ENCODE measurements around the gene CACNA1S.

The CACNA1S gene

DNA sequence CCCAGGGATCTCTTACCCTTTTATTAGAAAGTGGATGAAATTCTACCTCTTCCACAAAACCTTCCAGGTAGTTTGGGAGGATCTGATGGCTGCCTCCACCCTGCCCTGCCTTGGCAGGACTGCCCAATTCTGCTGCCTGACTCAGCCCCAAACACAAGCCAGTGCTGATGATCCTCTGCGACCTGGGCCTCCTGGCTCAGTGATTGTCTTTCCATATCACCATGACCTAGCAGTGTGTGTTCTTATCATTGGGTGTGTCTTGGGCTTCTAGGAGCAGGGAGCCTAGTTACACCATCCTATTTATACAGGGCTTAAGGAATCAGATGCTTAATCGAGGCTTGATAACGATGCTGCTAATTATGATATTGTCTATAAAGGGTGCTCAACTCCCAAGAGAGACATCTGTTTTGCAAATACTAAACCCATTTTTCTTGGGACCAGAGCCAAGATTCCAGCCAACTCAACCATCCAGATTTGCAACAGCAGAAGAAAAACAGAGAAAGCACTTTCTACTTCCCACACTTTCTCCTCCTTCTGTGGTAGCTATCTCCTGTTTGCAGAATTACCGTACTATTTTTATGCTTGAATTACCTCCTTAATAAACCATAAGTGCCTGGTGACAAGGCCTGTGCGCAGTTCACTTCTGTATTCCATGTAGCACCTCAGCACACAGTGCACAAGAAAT is 52.2 kb downstream of the CACNA1S start:
- DNase-seq, result no peak

DNA sequence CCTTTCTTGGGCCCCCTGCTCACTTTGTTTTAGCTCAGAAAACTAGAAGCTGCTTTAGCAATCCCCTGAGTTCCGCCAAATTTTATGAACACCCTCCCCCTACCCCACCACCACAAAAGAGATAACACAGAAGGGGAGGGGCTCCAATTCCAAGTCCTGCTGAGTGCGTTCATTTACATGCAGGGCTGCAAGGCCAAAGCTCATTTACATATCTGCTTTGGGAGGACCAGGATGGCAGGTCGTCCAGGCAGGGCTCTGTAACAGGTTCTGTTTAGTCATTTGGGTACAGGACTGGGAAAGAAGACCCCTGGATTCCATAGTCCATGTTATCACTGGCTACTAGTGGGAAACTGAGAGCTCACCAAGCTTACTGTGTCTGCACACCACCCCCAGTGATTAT is 52.8 kb downstream of the CACNA1S start:
- DNase-seq, result no peak

DNA sequence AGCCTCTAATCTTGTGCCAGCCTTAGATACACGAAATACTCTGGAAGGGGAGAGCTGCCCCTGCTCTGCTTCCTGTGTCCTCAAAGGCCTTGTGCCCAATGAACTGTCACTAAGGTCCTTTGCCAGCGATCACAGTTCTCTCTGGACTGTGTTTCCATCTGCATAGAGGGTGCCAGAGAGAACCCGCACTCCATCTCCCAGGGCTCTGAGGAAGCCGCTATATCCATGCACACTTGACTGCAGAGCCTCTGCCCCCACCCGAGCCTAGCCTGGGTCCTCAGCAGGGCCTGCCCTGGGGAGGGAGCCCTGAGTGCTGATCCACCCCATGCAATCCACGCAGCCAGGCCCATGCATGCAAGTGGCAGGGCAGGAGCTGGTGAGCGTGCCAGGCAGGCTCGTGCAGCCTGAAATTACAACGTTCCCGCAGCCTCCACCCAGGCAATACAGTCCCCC is 58.1 kb downstream of the CACNA1S start:
- no peak for DNase-seq

DNA sequence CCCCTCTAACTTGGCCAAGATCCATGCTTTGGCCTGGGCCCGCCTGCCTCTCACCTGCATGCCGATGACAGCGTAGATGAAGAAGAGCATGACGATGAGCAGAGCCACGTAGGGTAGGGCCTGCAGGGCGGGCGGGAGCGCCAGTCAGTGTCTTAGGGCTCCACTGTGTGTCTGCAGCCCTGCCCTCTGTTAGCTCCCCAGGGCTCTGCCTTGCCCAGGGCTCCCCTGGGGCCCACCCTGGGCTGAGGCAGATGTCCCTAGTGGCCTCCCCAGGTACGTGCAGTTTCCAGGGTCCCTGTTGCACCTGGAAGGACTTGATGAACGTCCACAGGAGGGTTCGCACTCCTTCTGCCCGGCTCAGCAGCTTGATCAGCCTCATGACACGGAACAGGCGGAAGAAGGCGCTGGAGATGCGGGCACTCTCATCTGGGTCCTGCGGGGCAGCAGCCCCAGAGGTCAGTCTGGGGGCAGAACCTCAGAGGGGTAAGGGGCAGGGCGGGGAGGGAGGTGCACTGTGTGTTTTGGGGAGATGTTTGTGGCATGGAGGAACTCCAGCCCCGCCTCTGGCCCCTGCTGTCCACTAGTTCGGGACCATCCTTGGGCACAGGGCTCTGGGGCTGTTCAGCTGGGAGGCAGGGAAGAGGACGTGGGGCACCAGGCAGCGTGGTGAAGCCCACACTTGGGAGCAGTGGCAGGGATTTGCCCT is 58.9 kb downstream of the CACNA1S start:
- DNase-seq, result no peak

DNA sequence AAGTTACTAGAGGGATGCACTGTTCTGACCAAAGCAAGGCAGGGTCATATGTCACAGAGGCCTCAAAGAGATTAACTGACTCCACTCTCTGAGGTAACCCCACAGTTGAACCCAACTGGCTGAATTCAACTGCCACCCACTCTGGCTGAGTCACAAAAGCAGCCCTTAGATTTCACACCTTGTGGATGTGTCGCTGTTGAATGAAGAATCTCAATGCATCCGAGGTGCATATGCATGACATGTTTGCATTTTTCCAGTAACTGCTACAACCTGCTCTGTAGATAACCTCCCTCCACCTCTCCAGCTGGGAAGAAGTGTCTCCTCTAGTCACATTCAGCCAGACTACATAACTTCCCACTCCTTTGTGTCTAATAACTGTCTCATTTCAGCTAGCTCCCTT is 60.8 kb downstream of the CACNA1S start:
- no peak for DNase-seq

DNA sequence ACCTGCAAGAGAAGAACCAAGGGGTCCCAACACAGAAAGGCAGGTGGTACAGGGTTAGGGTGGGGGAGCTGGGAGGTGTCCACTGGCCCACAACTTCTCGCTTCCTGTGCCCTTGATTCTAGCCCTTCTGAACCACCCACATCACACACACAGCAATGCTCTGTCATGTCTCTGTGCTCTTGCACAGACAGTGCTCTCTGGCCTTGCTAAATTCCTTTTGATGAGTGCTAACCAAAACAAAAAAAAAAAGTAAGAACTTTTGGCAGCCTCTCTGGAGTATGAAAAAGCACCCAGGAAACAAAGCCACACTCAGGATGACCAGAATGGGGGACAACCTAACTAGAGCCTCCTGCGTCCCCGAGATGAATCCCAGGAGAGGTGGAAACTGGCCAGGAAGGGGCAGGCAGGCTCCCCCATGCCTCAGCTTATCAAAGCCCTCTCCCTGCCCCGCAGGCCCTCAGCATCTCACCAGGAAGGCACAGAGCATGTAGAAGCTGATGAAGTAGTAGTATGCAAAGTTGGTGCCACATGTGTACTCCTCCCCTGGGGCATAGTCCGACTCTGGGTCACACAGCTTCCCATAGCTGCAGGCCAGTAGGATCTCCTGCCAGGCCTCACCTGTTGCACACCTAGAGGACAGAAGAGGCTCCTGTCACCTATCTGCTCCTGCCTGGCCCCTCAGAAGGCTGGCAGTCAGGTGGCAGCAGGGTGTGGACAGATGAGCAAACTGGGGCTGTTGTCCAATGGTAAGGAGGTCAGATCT is 61.5 kb downstream of the CACNA1S start:
- no peak for DNase-seq

DNA sequence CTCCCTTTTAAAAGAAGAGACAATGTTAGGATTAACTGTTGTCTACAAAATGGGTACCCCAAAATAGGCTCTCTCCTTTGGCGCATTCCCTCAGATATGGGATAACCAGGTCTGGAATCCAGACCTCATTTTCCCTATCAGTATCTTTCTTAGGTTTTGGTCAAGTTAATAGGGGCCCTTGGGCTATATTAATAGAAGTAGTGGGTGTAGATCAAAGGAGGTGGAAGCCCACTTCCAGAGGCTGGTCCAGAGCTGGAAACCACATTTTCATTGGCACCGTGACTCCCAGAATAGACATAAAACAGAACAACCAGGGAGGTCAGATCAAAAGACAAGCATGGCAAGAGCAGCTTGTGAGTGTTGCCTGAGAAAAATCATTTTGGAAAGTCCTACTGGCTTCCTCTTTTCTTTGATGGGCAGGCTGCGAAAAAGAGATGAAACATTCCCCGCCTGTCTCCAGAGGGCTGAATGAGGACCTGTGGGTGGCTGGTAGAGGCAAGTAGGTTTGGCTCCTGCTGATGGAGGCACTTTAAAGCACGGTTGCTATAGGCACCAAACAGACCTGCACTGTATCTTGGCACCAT is 62.9 kb downstream of the CACNA1S start:
- no peak for DNase-seq

DNA sequence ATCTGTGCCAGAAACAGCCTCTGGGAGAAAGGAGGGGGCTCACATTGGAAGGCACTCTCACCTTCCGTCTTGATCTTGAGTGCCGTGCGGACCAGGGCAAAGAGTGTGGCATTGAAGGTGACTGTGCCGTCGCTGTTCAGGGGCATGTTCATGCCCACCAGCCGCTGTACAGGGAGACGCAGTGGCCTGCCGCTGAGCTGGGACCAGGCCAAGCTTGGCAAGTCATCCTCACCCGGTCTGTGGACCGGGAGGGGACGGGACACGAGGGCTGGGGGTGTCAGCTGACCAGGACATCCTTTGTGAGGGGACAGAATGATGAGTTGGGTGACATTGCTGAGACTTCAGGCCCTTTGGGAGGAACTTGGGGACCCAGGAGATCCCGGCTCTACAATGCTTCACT is 63.7 kb downstream of the CACNA1S start:
- no peak for DNase-seq

DNA sequence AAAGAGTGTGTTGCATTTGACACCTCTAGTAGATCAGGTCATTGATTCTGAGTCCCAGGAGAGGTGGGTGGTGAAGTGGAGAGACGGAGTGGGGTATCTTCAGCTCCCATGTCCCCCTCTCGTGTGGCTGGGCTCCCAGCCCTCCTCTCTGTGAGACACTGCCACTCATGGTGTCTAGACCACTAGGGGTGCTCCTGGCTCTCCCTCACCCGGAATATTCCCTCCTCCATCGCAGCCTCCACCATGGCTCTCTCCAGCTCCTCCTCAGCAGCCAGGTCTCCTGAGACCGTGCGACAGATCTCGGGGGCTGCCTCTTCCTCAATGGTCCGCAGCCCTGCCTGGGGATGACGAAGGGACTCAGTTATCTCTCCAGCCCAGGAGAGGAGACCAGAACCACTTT is 68.1 kb downstream of the CACNA1S start:
- no peak for DNase-seq

DNA sequence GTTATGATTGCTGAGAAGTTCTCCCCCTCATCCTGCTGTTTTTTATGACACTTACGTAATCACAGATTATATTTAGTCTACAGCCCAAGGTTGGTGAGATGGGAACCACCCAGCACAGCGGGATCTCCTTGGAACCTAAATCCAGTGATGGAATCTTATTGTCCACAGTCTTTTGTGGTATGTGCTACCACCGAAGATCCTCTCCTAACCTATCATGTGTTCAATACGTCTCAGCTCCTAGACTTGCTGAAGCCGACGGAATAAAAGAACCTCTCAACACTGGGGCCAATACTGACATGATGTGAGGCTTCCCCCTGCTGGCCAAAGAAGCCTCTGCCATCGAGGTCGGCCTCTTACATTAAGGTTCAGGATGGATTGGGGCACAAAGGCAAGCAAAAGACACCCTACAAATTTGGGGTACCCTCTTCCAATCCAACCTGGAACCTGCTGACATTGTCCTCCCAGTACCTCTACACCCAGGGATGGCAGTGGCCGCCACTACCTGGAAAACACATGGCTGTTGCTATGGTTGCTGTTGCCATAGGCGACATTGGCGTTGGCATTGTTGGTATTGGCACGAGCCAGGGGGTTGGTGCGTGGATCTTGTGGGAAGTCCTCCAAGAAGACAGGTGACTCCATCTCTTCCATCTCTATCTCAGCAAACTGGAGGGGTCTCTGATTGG is 69.3 kb downstream of the CACNA1S start:
- DNase-seq, result peak; percentile 75 to 78

DNA sequence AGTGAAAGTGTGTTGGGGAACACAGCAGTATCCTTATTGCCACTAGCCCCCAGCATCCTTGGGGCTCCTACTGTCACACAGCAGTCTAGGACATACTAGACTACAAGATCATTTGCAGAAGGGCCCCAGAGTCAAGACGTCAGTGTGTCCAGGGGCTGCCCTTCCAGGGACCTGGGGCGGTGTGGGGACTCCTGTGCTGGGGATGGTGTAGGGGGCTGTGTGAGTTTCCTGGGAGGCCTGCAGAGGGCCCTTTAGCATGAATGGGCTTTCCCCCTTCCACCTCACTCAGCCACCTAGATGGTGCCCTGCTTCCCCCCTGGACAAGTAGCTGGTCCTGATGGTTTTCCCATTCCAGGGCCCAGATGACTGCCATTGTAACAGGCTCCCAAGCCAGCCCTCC is 71.2 kb downstream of the CACNA1S start:
- DNase-seq, result no peak

DNA sequence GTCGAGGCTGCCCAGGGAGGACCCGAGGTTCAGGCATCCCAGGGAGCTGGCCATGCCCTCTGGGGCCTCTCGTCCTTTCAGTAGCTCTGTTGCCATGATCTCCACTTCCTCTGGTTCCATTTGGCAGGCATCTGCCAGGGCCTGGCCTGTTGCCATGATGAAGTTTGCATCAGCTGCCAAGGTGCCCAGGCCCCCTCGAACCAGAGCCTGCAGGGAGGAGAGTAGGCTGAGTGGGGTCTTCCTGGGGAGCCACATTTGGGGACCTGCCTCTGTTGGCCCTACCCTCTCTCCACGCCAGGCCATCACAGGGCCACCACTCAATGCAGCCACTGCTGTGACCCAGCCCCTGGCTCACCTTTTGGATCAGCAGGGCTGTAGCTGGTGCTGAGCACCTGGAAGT is 72.3 kb downstream of the CACNA1S start:
- DNase-seq, result no peak

DNA sequence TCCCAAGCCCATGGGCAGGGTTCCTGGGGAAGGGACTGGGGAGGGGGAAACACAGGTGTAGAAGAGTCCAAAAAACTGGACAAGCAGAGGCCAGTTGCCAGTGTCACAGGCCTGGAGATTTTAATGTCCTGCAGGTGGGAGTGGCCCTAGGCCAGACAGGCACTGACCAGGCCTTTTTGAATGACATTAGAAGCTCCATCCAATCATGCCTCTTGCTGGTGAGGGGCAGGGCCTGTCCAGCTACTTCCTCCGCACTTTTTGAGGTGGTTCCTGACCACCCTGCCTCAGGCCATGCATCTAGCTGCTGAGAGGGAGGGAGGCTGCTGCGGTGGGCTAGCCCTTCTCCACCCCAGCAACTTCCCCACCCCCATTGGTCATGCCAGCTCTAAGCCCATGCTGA is 72.8 kb downstream of the CACNA1S start:
- no peak for DNase-seq

DNA sequence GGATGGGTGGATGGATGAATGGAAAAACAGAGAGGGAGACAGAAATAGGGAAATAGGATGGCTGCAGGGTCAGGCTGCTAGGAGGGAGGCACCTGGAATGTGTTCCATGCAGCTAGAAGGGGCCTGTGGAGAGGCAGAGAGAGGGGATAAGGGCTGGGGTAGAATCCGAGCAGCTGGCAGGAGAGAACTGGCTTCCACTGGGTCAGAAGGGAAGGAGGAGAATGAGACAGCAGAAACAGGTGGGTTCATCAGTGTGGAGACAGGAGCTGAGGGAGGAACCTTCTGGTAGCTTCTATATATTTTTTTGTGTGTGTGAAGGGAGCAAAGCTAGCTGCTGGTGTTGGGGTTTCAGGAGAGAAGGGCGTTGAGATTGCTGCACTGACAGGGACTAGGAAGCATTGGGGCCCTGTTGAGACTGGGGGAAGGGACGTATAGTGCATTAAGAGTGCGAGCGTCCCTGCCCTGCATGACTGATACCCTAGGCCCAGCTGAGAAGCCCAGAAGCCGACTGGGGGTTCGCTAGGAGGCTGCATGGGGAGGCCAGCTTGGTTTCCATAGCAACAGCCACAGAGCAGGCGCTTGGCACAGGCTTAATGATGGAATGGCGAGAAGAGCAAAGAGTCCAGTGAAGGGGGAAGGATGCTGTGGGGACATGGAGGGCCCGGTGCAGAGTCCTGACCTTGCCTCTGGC is 73.9 kb downstream of the CACNA1S start:
- no peak for DNase-seq

DNA sequence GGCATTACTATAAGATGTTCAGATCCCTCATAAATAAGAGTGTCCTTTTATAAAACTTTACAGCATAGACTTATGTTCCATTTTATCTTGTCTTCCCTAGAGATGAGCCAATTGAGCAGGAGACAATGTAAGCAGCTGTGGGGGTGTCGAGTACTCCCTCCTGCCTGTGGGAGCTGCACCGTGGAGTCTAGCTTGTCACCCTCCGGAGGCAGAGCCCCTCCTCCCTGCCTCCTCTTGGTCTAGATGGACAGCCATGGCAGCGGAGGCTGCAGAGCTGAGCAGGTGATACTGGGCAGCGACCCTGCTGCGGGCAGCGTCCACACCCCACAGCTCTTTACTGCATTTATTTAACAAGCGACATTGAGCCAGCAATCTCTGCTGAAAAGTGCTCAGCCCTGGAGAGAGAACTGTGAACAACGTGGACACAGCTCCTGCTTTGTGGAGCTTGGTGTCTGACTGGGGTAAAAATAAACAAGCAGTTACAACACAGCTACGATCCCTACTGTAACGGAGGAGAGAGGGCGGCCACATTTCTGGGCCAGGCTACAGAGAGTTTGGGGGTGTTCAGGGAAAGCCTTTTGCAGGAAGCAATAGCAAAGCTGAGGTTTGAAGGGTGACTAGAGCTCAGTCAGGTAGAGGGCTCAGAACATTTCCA is 75.9 kb downstream of the CACNA1S start:
- DNase-seq, result no peak

DNA sequence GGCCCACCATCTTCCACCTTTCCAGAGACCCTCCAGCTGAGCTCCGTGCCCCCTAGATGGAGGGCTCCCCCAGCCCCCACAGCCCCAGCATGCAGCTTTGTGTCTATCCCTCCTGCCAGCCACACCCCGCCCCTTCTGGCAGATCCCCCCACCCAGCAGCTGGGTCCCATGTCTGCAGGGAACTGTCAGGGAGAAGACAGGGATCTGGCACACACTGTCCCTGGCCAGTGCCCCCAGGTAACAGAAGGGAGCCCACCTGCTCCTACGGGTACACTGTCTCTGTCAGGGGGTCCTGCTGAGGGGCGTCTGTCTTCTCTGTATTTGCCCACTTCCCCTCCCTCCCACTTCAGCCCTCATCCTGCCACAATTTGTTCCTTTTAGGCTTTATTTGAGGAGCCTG is 77.6 kb downstream of the CACNA1S start:
- no peak for DNase-seq

DNA sequence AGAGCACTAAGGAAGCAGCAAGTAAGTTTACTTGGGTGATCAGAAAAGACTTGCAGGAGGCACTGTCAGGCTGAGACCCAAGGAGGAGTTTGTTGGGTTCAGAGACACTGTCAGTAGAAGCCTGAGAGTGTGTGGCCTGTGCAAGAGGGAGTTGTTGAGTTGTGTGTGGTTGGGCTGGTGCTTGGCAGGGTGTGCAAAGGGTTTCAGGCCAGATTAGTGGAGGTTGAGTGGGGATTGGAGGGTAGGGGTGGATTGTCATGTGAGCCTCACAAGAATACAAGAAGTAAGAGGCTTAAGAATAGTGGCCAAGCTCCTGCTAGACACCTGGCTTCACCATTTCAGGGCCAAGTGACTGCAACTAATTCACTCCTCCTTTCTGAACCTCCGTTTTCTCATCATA is 79.8 kb downstream of the CACNA1S start:
- no peak for DNase-seq

DNA sequence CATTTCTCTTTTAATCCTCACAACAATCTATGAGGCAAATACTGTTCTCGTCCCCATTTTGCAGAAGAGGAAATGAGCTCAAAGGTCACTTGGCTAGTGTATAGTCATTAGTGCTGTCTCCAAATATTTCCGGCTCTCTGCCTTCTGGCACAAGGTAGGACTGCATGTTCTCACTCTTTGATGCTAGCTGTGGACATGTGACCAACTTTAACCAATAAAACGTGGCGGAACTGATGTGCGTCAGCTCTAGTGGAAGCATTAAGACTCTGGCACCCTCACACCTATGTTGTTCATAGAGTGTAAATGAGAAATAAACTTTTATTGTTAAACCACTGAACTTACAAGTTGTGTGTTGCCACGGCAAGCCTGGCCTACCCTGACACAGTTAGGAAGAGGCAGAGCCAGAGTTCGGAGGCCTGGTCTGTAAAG is 83.8 kb downstream of the CACNA1S start:
- no peak for DNase-seq

DNA sequence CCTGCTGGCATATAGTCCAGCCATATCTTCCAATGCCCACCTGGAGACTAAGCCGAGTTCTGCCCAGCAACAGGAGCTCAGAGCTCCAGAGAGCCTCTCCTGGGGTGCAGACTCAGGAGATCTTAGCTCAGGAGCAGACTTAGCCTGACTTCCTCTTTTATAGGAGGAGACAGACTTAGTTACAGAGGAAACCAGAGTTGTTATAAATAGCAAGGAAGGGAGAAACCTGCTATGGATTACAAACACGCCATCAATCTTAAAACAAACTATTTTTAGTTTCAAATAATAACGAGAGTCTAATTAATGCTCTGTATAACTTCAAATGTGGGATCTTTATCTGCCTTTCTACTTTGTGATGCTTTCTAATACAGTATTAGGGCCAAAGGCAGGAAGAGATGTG is 85.4 kb downstream of the CACNA1S start:
- DNase-seq, result no peak

DNA sequence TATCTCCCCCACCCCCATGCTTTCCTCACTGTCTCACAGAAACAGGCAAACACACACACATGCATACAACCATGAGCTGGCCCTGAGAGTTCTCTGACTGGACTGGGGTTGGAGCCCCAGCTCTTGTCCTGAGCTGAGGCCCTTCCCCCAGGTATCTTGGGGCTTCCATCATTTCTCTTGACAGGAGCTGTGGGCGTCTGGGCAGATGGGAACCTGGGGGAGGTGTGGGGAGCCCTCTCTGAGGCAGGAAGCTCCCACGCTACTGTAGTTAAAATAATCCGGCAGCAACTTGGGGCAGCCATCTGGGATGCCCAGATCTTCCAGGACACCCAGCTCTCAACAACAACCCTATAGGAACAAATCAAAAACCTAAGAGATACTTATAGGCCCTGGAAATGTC is 86.0 kb downstream of the CACNA1S start:
- DNase-seq, result no peak

DNA sequence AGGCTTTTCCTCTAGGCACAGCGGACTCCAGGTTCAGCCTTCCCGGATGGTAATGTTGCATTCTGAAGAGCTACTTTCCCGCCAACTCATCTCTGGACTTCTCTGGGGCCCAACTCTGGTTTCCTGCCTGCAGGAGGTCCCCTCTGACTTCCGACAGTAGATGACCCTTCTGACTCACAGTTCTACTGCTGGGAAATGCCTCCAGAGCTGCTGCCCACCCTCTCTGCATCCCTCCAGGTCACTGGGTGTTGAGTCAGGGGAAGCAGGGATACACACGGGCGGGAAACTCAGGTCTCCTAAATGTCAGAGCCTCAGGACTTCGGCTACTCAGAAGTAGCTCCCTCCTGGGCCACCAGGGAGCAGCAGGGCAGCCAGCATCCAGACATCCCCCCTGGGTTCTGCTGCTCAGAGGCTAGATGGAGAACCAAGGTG is 86.6 kb downstream of the CACNA1S start:
- DNase-seq, result peak in 1 of 2 donors; percentile 18

DNA sequence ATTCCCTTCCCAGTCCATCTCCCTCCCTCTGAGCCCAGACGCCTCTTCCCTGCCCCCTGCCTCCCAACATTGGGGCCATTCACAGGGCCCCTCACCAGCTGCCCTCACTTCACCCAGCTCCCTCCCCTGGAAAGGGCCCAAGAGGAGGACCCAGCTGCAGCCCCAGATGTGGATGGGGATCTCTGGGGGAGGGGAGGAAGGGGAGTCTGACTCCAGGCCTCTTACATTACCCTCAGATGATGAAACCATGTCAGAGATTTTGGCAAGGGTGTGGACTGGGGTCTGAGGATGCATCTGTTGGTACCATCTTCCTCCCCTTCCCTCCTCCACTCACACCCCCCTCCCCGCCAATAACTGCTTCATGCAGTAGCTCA is 87.6 kb downstream of the CACNA1S start:
- no peak for DNase-seq
